ENCODE measurements around the gene LKAAEAR1. TPM values are rescaled to one million over a fixed set of nuclear protein-coding genes. Genes with fewer than 3 reads are reported as not detected.
A peak's percentile ranks its signal among the peaks of the same experiment; 100 is the strongest.

LKAAEAR1 gene
- total RNA-seq, 1 experiment from 2014 or later, result not detected

GRCh38 chr20:64044484-64045247 is 39.5 kb downstream of the LKAAEAR1 start:
- no peak for DNase-seq (ENCODE audit: low spot score)

DNA sequence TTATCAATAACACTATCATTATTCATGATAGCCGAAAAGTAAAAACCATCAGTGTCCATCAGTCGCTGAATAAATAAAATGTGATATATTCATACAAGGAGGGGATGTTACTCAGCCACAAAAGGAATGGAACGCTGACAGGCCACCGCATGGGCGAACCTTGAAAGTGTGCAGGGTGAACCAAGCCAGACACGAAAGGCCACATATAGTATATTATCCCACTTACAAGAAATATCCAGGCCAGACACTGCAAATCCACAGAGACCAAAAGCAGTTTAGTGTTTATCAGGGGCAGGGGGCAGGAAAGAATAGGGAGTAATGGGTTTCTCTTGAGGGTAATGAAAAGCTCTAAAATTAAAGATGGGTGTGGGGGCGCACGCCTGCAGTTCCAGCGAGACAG is 40.4 kb downstream of the LKAAEAR1 start:
- in situ Hi-C loops (cut with HindIII; ENCODE audit: low sequenced_read_pairs), result no loop called here
- no peak for DNase-seq (ENCODE audit: low spot score)

More at GRCh38 chr20:64044484-64045247, 39.5 kb downstream of the LKAAEAR1 start:
- in situ Hi-C loops (cut with HindIII; ENCODE audit: low sequenced_read_pairs), result no loop called here

GRCh38 chr20:64042054-64042781 is 42.0 kb downstream of the LKAAEAR1 start:
- in situ Hi-C loops (cut with HindIII; ENCODE audit: low sequenced_read_pairs), result no loop called here
- DNase-seq (ENCODE audit: low spot score), result no peak

DNA sequence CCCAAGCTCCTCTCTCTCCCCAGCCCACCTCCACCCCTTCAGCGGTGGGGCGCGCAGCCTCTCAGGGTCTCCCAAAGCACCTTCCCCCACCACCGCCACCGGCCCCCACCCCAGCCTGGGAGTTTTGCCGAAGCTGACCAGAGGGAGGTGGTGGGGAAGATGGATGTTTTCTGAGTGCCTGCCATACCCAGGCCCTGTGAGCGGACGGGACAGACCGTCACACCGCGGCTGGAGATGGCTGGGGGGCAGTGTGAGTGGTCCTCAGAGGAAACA is 42.5 kb downstream of the LKAAEAR1 start:
- DNase-seq (ENCODE audit: low spot score), result no peak

GRCh38 chr20:64041040-64041780 is 43.0 kb downstream of the LKAAEAR1 start:
- in situ Hi-C loops (cut with HindIII; ENCODE audit: low sequenced_read_pairs), result no loop called here
- peak; percentile 91 for DNase-seq (ENCODE audit: low spot score)

More for the DNA sequence above, 42.5 kb downstream of the LKAAEAR1 start:
- in situ Hi-C loops (cut with HindIII; ENCODE audit: low sequenced_read_pairs), result no loop called here

- DNase-seq (ENCODE audit: low spot score), result no peak
- in situ Hi-C loops (cut with HindIII; ENCODE audit: low sequenced_read_pairs), result no loop called here
Observed at GRCh38 chr20:64040231-64041039, 43.8 kb downstream of the LKAAEAR1 start.

GRCh38 chr20:64039293-64040160 is 44.7 kb downstream of the LKAAEAR1 start:
- in situ Hi-C loops (cut with HindIII; ENCODE audit: low sequenced_read_pairs), result no loop called here
- DNase-seq (ENCODE audit: low spot score), result no peak

GRCh38 chr20:64038565-64039292 is 45.5 kb downstream of the LKAAEAR1 start:
- DNase-seq (ENCODE audit: low spot score), result peak; percentile 64
- in situ Hi-C loops (cut with HindIII; ENCODE audit: low sequenced_read_pairs), result no loop called here

DNA sequence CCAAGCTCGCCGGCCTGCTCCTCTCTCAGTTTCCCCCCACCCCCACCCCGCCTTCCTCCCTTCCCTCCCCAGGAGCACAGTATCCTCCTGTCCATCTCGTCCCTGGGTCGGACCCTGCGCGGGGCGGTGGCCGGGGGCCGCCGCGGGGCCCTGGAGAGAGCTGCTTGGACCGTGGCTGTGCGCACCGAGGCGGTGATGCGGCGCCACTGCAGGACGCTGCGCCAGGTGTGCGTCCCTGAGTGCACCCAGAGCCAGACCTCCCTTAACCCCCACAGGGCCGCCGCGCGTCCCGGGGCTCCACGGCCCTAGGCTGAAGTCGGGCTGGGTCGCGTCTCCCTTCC is 46.0 kb downstream of the LKAAEAR1 start:
- no peak for DNase-seq (ENCODE audit: low spot score)
- in situ Hi-C loops (cut with HindIII; ENCODE audit: low sequenced_read_pairs), result no loop called here

DNA sequence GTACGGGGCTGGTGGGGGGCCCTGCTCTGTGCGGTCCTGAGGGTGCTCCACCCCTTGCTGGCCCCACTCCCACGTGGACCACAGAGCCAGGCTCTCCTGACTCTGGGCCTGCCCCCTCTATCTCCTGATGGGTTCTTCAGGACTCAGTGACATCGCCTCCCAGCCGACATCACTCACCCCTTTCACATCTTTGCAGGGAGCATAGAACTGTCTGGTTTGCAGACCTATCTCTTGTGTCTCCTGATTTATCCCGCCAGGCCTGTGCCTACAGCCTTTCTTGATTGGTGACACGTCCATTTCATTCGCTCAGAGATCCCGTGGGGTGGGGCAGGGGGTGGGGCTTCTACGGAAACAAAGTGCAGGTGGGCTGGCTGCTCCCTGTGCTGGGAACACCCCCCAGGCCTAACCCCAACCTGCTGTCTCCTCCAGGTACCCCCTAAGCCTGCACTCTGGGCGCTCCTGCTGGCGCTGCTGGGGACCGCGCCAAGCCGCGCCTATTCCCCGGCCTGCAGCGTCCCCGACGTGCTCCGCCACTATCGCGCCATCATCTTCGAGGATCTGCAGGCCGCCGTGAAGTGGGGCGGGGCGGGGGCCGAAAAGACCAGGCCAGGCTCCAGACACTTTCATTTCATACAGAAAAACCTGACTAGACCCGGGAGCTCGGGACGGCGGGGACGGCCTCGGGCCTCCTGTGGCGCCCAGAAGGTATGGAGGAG is 46.5 kb downstream of the LKAAEAR1 start:
- in situ Hi-C loops (cut with HindIII; ENCODE audit: low sequenced_read_pairs), result no loop called here
- peak; percentile 77 for DNase-seq (ENCODE audit: low spot score)

GRCh38 chr20:64037199-64037497 is 47.0 kb downstream of the LKAAEAR1 start:
- in situ Hi-C loops (cut with HindIII; ENCODE audit: low sequenced_read_pairs), result no loop called here
- DNase-seq (ENCODE audit: low spot score), result no peak

DNA sequence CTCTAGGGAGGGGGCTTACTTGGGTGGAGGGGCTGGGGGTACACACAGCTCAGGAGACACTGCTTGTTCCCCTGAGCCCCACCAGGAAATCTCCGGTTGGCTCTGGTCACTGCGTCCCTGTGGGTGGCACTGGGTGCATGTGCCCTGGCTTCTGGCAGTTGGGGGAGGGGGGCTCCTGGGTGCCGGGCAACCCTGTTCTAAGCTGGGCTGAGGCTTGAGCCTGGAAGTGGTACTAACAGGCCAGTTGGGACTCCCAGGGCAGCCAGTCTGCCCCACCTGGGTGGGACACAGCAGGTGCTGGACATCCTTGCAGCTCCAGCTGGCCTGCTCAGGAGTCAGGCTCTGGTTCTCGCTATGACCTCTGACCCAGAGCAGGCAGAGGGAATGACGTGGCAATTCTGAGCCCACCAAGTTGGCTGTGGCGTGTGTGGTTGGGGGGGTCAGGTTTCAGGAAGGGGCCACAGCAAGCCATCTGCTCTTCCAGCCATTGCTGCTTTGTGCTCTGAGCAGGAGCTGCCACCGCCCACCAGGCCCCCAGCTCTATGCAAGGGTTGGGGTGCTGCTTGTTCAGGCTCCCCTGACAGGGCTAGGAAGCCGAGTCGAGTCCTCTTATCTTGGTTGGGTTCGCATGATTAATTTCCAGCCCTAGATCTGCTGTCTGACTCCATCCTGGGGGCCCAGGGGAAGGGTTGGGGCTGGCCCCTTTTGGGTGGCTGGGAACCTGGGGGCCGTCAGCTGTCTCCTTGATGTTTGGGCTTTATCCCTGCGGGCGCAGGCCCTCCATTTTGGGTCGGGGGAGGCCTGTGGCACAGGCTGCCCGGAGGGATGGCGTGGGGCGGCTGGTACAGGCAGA is 47.6 kb downstream of the LKAAEAR1 start:
- in situ Hi-C loops (cut with HindIII; ENCODE audit: low sequenced_read_pairs), result no loop called here
- DNase-seq (ENCODE audit: low spot score), result no peak

DNA sequence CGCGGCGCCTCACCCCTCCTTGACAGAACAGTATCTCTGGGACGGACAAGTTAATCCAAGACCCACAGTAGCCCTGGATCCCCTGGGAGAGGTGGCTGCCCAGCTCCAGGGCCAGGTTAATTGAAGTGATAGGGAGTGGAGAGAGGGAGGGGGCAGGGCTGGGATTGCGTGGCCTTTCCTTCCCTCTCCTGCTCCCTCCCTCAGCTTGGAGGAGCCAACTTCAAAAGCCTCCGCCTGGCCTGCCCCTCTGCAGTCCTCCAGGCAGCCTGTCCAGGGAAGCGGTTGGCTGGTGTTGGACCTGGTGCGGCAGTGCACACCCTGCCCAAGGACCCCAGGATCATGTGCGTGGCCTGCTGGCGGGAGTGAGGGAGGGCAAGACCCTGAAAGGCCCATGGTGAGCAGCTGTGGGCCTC is 48.3 kb downstream of the LKAAEAR1 start, which contains the start of gene C20orf204:
Gene C20orf204, plus strand, starts transcription at position 250 of the 413 bp plus-strand sequence. Its CDS starts 142 bp downstream, at position 392.
- in situ Hi-C loops (cut with HindIII; ENCODE audit: low sequenced_read_pairs), result no loop called here
- DNase-seq (ENCODE audit: low spot score), result no peak

- DNase-seq (ENCODE audit: low spot score), result no peak
- in situ Hi-C loops (cut with HindIII; ENCODE audit: low sequenced_read_pairs), result no loop called here
Observed at GRCh38 chr20:64035066-64035932, 48.9 kb downstream of the LKAAEAR1 start.

DNA sequence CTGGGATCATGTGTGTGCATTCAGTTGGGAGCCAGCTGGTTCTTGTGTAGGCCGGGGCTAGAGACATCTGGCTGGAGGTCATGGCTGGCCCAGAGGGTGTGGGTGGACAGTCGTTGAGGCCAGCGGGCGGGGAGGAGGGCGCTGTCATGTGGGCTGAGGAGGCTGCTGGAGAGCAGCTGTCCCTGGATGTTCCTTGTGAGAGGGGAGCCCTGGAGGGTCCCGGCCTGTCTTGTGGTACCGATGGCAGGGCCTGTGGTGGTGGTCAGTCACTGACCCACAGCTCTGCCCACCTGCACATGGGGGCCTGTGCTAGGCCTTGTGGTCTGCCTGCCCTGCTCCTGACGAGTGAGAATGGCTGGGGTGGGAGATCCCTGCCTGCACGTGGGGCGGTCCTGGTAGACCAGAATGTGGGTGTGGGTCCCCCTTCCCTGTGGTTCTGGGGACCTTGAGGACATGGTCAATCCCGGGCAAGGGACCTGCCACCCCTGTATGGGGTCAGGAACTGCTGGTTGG is 50.2 kb downstream of the LKAAEAR1 start:
- DNase-seq (ENCODE audit: low spot score), result no peak
- in situ Hi-C loops (cut with HindIII; ENCODE audit: low sequenced_read_pairs), result no loop called here
